OCI-LY3 (cell line): ENCODE measurements around the gene USP7.

Source experiments
- H2AFZ ChIP-seq: fragments of 200-600, 300-600 bp; shearing (Covaris generic); 2 replicates; pipeline ENCODE4 v1.6.0; 2014; ENCODE audit warnings: antibody characterized with exemption, low read depth, low read length
- H3K27ac ChIP-seq: fragments of 200-600, 300-600 bp; sonication (generic); 2 replicates; pipeline ENCODE4 v1.5.1; 2014; ENCODE audit warnings: mild to moderate bottlenecking, low read length, moderate library complexity, mixed read lengths
- H3K27me3 ChIP-seq: fragments of 200-600, 300-600 bp; sonication (generic); 2 replicates; pipeline ENCODE4 v1.6.1; 2014; ENCODE audit warnings: low read depth, low read length, mixed read lengths
- H3K36me3 ChIP-seq: fragments of 200-600, 300-600 bp; sonication (generic); replicated peaks from 2 replicates; pipeline ENCODE3; 2014; ENCODE audit warnings: low read depth, low read length, mixed read lengths
- H3K4me1 ChIP-seq: fragments of 300-600, 200-600 bp; sonication (generic); 2 replicates; pipeline ENCODE4 v1.6.1; 2014; ENCODE audit warnings: low read length, mixed read lengths
- H3K4me2 ChIP-seq: fragments of 200-600, 300-600 bp; sonication (generic); 2 replicates; pipeline ENCODE4 v1.6.1; 2014; ENCODE audit warnings: low read length, mixed read lengths
- H3K4me3 ChIP-seq: fragments of 300-600, 200-600 bp; sonication (generic); 2 replicates; pipeline ENCODE4 v1.5.1; 2014; ENCODE audit warnings: antibody characterized with exemption, mild to moderate bottlenecking, low read length, moderate library complexity
- H3K79me2 ChIP-seq: fragments of 300-600, 200-600 bp; shearing (Covaris generic); 2 replicates; pipeline ENCODE4 v1.6.1; 2014; ENCODE audit warnings: mild to moderate bottlenecking, low read length, mixed read lengths
- H3K9ac ChIP-seq: fragments of 300-600, 200-600 bp; shearing (Covaris generic); 2 replicates; pipeline ENCODE4 v1.6.0; 2014; ENCODE audit warnings: mild to moderate bottlenecking, low read length, moderate library complexity
- H3K9me3 ChIP-seq: fragments of 200-600, 300-600 bp; shearing (Covaris generic); 2 replicates; pipeline ENCODE4 v1.6.1; 2014; ENCODE audit warnings: low read length, mixed read lengths; ENCODE audit not compliant: insufficient read depth
- H4K20me1 ChIP-seq: fragments of 200-600, 300-600 bp; sonication (generic); 2 replicates; pipeline ENCODE4 v1.6.1; 2016; ENCODE audit warnings: low read length, mixed read lengths; ENCODE audit not compliant: insufficient read depth
- EZH2phosphoT487 ChIP-seq: fragments of 200-600 bp; shearing (Covaris generic); IDR thresholded peaks from 2 replicates; pipeline ENCODE4 v1.6.1; 2018; ENCODE audit warnings: antibody characterized with exemption, mixed run types, low read depth
- TF ChIP-seq, protein P1 (sequence below): fragments of 200-600, 300-600 bp; sonication (generic); IDR thresholded peaks from 2 replicates; pipeline ENCODE4 v1.5.1; 2014; ENCODE audit warnings: antibody characterized with exemption, low read length, low read depth

USP7 gene

GRCh38 chr16:8900343-8900742, 63.4 kb downstream of the USP7 start:
- Histone ChIP-seq H3K27me3 (no peaks in the 10 kb centered on the region), H3K4me1 (0 out of 2 replicates have a peak, but pooled peaks cover 4% of the 10 kb centered on the region), H3K9ac (no peak overlapping the region), H3K27ac (no peak overlapping the region), H3K36me3 (peaks cover 73% of the 10 kb centered on the region), H4K20me1 (no peaks in the 10 kb centered on the region), H3K9me3 (no peaks in the 10 kb centered on the region), H3K4me3 (no peak overlapping the region), H3K4me2 (no peak overlapping the region), H2AFZ (no peak overlapping the region), H3K79me2 (no peaks in the 10 kb centered on the region)
- no peak for TF ChIP-seq EZH2phosphoT487
- TF ChIP-seq, protein P1, sequence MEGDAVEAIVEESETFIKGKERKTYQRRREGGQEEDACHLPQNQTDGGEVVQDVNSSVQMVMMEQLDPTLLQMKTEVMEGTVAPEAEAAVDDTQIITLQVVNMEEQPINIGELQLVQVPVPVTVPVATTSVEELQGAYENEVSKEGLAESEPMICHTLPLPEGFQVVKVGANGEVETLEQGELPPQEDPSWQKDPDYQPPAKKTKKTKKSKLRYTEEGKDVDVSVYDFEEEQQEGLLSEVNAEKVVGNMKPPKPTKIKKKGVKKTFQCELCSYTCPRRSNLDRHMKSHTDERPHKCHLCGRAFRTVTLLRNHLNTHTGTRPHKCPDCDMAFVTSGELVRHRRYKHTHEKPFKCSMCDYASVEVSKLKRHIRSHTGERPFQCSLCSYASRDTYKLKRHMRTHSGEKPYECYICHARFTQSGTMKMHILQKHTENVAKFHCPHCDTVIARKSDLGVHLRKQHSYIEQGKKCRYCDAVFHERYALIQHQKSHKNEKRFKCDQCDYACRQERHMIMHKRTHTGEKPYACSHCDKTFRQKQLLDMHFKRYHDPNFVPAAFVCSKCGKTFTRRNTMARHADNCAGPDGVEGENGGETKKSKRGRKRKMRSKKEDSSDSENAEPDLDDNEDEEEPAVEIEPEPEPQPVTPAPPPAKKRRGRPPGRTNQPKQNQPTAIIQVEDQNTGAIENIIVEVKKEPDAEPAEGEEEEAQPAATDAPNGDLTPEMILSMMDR: no peak

DNA sequence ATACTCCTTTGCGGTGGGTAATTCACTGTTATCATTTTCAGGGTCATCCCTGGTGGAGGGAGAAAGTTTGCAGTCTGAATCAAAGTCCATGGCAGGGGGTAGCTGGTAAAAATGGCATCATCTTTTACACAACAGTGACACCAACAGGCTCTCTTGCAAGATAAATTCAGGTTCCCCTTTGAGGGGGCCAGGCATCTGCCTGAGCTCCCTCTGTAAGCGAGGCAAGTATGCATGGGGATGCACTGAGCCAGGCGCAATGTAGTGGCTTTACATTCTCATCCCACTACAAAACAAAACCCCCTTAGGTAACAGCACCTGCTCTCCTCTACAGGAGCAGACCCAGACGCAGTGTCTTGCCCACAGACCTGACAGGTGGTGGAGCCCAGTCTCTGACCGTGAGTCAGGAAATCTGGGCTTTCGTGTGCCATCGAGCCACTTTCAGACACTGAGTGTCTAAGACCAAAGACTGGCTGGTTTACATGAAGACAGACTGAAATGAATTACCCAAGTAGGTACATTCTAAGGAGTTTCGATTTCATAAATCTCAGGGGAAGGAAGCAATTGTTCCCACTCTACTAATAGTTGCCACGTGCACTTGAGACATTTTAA, 63.9 kb downstream of the USP7 start:
- no peak overlapping the region for H2AFZ ChIP-seq
- TF ChIP-seq, protein P1: peak; percentile 15; the same call in 1 of the 2 replicates
- TF ChIP-seq EZH2phosphoT487: no peak
- no peak overlapping the region for H3K9ac ChIP-seq
- no peak overlapping the region for H3K4me2 ChIP-seq
- H4K20me1 ChIP-seq: no peaks in the 10 kb centered on the region
- H3K4me1 ChIP-seq: 0 out of 2 replicates have a peak, but pooled peaks cover 4% of the 10 kb centered on the region
- H3K27me3 ChIP-seq: no peaks in the 10 kb centered on the region
- H3K9me3 ChIP-seq: no peaks in the 10 kb centered on the region
- H3K4me3 ChIP-seq: no peak overlapping the region
- H3K36me3 ChIP-seq: peaks cover 73% of the 10 kb centered on the region
- H3K79me2 ChIP-seq: no peaks in the 10 kb centered on the region
- no peak overlapping the region for H3K27ac ChIP-seq

- TF ChIP-seq, protein P1: no peak
- no peak for TF ChIP-seq EZH2phosphoT487
- Histone ChIP-seq H3K9ac (no peak overlapping the region), H3K4me2 (no peak overlapping the region), H3K27ac (no peak overlapping the region), H3K9me3 (no peaks in the 10 kb centered on the region), H3K27me3 (no peaks in the 10 kb centered on the region), H3K4me1 (0 out of 2 replicates have a peak, but pooled peaks cover 4% of the 10 kb centered on the region), H2AFZ (no peak overlapping the region), H3K4me3 (no peak overlapping the region), H3K79me2 (no peaks in the 10 kb centered on the region), H4K20me1 (no peaks in the 10 kb centered on the region), H3K36me3 (peaks cover 78% of the 10 kb centered on the region)
Observed at GRCh38 chr16:8898660-8899318, 64.9 kb downstream of the USP7 start.

- H3K36me3 ChIP-seq: peaks cover 74% of the 10 kb centered on the region
- peaks cover 28% of the 10 kb centered on the region for H4K20me1 ChIP-seq
- no peak overlapping the region for H3K27ac ChIP-seq
- no peak overlapping the region for H3K9ac ChIP-seq
- H3K9me3 ChIP-seq: no peaks in the 10 kb centered on the region
- TF ChIP-seq, protein P1: no peak
- no peak for TF ChIP-seq EZH2phosphoT487
- H3K27me3 ChIP-seq: no peaks in the 10 kb centered on the region
- peaks cover 23% of the 10 kb centered on the region for H3K4me1 ChIP-seq
- H3K4me3 ChIP-seq: no peak overlapping the region
- H3K79me2 ChIP-seq: no peaks in the 10 kb centered on the region
- no peak overlapping the region for H2AFZ ChIP-seq
- H3K4me2 ChIP-seq: no peak overlapping the region
Observed at GRCh38 chr16:8894736-8895334, 68.9 kb downstream of the USP7 start.
